Fibroblast of mammary gland (primary cell): Measurements from ENCODE around the gene EVI5L.
A peak's percentile ranks its signal among the peaks of the same experiment; 100 is the strongest.
"Not testable (repeated sequence)": the region's sequence is repeated elsewhere in the genome, so short reads cannot be mapped to it uniquely, and the experiment has no call there.

Experiments
- DNase-seq: peaks from one replicate; pipeline ENCODE4 v3.0.0-alpha.2; 2010; ENCODE audit warnings: low read depth
- H3K4me3 ChIP-seq: 2 replicates; pipeline ENCODE4 v1.5.1; 2011; ENCODE audit warnings: low read depth, mild to moderate bottlenecking, low read length, moderate library complexity; ENCODE audit not compliant: control insufficient read depth
- CTCF ChIP-seq: conservative IDR thresholded peaks from 2 replicates; pipeline ENCODE4 v1.5.1; 2011; ENCODE audit warnings: low read depth, low read length, inconsistent platforms; ENCODE audit not compliant: control insufficient read depth, insufficient read depth

EVI5L gene

GRCh38 chr19:7887408-7888144 is 57.6 kb downstream of the EVI5L start:
- H3K4me3 ChIP-seq = no peak overlapping the region
- no peak for DNase-seq
- no peak for TF ChIP-seq CTCF

GRCh38 chr19:7888145-7888825 is 58.3 kb downstream of the EVI5L start, which contains the start of gene LRRC8E:
Gene LRRC8E (plus strand): TSS chr19:7888510. CDS start chr19:7895604, 7,094 bp downstream.
- DNase-seq = peak; percentile 60

GRCh38 chr19:7888826-7889217 is 58.8 kb downstream of the EVI5L start:
- DNase-seq = no peak
- peak overlapping the region; percentile 71 for H3K4me3 ChIP-seq
- TF ChIP-seq CTCF = no peak

More at GRCh38 chr19:7888145-7888825, 58.3 kb downstream of the EVI5L start, which contains the start of gene LRRC8E:
- no peak for TF ChIP-seq CTCF
- H3K4me3 ChIP-seq = peak within 1 kb of the TSS; percentile 71

GRCh38 chr19:7893362-7894101 is 63.5 kb downstream of the EVI5L start:
- H3K4me3 ChIP-seq = not testable (repeated sequence)
- peak; percentile 73 for DNase-seq

GRCh38 chr19:7894612-7895309 is 64.7 kb downstream of the EVI5L start:
- no peak for DNase-seq
- no peak overlapping the region for H3K4me3 ChIP-seq
- TF ChIP-seq CTCF = no peak

- DNase-seq = no peak
- TF ChIP-seq CTCF = no peak
- H3K4me3 ChIP-seq = no peak overlapping the region
Observed at GRCh38 chr19:7895565-7895964, 65.5 kb downstream of the EVI5L start.

GRCh38 chr19:7897292-7897691 is 67.3 kb downstream of the EVI5L start:
- H3K4me3 ChIP-seq = no peak overlapping the region
- TF ChIP-seq CTCF = no peak
- no peak for DNase-seq
